ENCODE data around the gene KIF26A. TPM values are rescaled to one million over a fixed set of nuclear protein-coding genes. Genes with fewer than 3 reads are reported as not detected.

KIF26A gene
- polyA plus RNA-seq, 1 donor from 2014 or later, result 11.2 TPM

DNA sequence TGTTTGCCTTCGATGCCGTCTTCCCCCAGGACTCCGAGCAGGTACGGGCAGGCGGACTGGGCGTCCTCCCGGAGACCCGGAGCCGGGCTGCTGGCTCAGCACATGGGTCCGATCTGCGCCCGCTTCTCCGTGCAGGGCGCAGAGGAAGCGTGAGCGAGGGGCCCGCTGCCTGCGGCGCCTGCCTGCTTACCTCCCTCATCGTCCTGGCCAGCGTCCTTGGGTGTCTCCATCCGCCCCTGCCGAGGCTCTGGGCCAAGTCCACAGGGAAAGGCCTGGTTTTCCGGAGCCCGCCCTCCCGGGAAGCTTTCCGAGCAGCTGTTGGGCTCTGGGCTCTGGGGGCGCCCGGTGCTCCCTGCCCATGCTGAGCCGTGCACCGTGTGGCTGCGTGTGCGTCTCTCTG, 33.5 kb downstream of the KIF26A start:
- Histone ChIP-seq H3K4me3 (ENCODE audit: low read length) (no peak overlapping the region), H3K27me3 (ENCODE audit: insufficient read depth, low read depth, low read length) (no peaks in the 10 kb centered on the region), H3K4me2 (ENCODE audit: low read length) (no peak overlapping the region), H2AFZ (ENCODE audit: low read depth, low read length) (no peak overlapping the region), H4K20me1 (ENCODE audit: insufficient read depth) (no peaks in the 10 kb centered on the region), H3K36me3 (ENCODE audit: insufficient read depth, low read length) (no peaks in the 10 kb centered on the region), H3K27ac (ENCODE audit: low read length) (no peak overlapping the region), H3K9ac (ENCODE audit: low read length) (no peak overlapping the region), H3K9me2 (ENCODE audit: insufficient read depth, low read length) (no peaks in the 10 kb centered on the region), H3K79me2 (replicated peaks; ENCODE audit: insufficient read depth, low read length) (no peaks in the 10 kb centered on the region), H3F3A (ENCODE audit: insufficient read depth, low read length, poor library complexity, severe bottlenecking) (no peaks in the 10 kb centered on the region), H3K9me3 (ENCODE audit: low read length) (no peaks in the 10 kb centered on the region)
- TF ChIP-seq POLR2AphosphoS5 (IDR thresholded peaks at IDR 0.05) (no peak), EP300 (conservative IDR thresholded peaks at IDR 0.05; ENCODE audit: poor library complexity, severe bottlenecking) (no peak), MXI1 (conservative IDR thresholded peaks at IDR 0.05; ENCODE audit: poor library complexity, severe bottlenecking) (no peak), EZH2 (IDR thresholded peaks at IDR 0.05; ENCODE audit: borderline replicate concordance, insufficient read depth, low read length, poor library complexity, severe bottlenecking) (no peak)

DNA sequence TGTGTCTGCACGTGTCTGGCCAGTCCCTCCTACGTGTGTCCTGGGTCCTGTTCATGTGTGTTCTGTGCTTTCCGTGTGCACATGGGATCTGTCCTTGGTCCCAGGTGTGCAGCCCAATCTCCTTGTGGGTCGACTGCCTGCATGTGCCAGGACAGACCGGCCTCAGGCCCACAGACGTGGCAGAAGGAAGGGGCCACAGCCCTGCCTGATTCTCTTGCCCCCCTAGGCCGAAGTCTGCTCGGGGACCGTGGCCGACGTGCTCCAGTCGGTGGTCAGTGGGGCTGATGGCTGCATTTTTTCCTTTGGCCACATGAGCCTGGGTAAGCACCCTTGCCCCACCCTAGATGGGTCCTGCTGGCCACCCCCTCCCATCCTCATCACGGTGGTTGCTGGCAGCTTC, 34.0 kb downstream of the KIF26A start:
- H3K9me3 ChIP-seq (ENCODE audit: low read length), result no peaks in the 10 kb centered on the region

More for the DNA sequence above, 34.0 kb downstream of the KIF26A start:
- Histone ChIP-seq H3K4me3 (ENCODE audit: low read length) (no peak overlapping the region), H3F3A (ENCODE audit: insufficient read depth, low read length, poor library complexity, severe bottlenecking) (no peaks in the 10 kb centered on the region), H3K9ac (ENCODE audit: low read length) (no peak overlapping the region), H3K4me2 (ENCODE audit: low read length) (no peak overlapping the region), H3K79me2 (replicated peaks; ENCODE audit: insufficient read depth, low read length) (no peaks in the 10 kb centered on the region), H3K9me2 (ENCODE audit: insufficient read depth, low read length) (no peaks in the 10 kb centered on the region), H3K36me3 (ENCODE audit: insufficient read depth, low read length) (no peaks in the 10 kb centered on the region), H2AFZ (ENCODE audit: low read depth, low read length) (no peak overlapping the region), H3K27me3 (ENCODE audit: insufficient read depth, low read depth, low read length) (no peaks in the 10 kb centered on the region), H4K20me1 (ENCODE audit: insufficient read depth) (no peaks in the 10 kb centered on the region), H3K27ac (ENCODE audit: low read length) (no peak overlapping the region)
- TF ChIP-seq, protein P1, sequence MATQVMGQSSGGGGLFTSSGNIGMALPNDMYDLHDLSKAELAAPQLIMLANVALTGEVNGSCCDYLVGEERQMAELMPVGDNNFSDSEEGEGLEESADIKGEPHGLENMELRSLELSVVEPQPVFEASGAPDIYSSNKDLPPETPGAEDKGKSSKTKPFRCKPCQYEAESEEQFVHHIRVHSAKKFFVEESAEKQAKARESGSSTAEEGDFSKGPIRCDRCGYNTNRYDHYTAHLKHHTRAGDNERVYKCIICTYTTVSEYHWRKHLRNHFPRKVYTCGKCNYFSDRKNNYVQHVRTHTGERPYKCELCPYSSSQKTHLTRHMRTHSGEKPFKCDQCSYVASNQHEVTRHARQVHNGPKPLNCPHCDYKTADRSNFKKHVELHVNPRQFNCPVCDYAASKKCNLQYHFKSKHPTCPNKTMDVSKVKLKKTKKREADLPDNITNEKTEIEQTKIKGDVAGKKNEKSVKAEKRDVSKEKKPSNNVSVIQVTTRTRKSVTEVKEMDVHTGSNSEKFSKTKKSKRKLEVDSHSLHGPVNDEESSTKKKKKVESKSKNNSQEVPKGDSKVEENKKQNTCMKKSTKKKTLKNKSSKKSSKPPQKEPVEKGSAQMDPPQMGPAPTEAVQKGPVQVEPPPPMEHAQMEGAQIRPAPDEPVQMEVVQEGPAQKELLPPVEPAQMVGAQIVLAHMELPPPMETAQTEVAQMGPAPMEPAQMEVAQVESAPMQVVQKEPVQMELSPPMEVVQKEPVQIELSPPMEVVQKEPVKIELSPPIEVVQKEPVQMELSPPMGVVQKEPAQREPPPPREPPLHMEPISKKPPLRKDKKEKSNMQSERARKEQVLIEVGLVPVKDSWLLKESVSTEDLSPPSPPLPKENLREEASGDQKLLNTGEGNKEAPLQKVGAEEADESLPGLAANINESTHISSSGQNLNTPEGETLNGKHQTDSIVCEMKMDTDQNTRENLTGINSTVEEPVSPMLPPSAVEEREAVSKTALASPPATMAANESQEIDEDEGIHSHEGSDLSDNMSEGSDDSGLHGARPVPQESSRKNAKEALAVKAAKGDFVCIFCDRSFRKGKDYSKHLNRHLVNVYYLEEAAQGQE (IDR thresholded peaks at IDR 0.05; ENCODE audit: borderline replicate concordance), result no peak
- TF ChIP-seq SMC3 (conservative IDR thresholded peaks at IDR 0.05; ENCODE audit: poor library complexity) (no peak), POLR2AphosphoS5 (IDR thresholded peaks at IDR 0.05) (no peak), EP300 (conservative IDR thresholded peaks at IDR 0.05; ENCODE audit: poor library complexity, severe bottlenecking) (no peak), RAD21 (conservative IDR thresholded peaks at IDR 0.05) (no peak), MXI1 (conservative IDR thresholded peaks at IDR 0.05; ENCODE audit: poor library complexity, severe bottlenecking) (no peak), EZH2 (IDR thresholded peaks at IDR 0.05; ENCODE audit: borderline replicate concordance, insufficient read depth, low read length, poor library complexity, severe bottlenecking) (no peak), TAF1 (IDR thresholded peaks at IDR 0.05; ENCODE audit: low read depth) (no peak)
- TF ChIP-seq, protein P2, sequence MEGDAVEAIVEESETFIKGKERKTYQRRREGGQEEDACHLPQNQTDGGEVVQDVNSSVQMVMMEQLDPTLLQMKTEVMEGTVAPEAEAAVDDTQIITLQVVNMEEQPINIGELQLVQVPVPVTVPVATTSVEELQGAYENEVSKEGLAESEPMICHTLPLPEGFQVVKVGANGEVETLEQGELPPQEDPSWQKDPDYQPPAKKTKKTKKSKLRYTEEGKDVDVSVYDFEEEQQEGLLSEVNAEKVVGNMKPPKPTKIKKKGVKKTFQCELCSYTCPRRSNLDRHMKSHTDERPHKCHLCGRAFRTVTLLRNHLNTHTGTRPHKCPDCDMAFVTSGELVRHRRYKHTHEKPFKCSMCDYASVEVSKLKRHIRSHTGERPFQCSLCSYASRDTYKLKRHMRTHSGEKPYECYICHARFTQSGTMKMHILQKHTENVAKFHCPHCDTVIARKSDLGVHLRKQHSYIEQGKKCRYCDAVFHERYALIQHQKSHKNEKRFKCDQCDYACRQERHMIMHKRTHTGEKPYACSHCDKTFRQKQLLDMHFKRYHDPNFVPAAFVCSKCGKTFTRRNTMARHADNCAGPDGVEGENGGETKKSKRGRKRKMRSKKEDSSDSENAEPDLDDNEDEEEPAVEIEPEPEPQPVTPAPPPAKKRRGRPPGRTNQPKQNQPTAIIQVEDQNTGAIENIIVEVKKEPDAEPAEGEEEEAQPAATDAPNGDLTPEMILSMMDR (IDR thresholded peaks at IDR 0.05; ENCODE audit: poor library complexity, severe bottlenecking), result no peak
